Gastroesophageal sphincter (tissue), 3 donors: ENCODE data around the gene TMEM131L.

Experiments used
- EP300 ChIP-seq: sonication (generic); formaldehyde crosslinking; IDR thresholded peaks from one replicate; pipeline ENCODE4 v1.6.1; 2017; ENCODE audit warnings: antibody characterized with exemption, mild to moderate bottlenecking
- POLR2A ChIP-seq, 2 donors: fragments of 450-650 bp; IDR thresholded peaks; one replicate each; pipeline ENCODE4 v1.6.1; 2017; ENCODE audit warnings: antibody characterized with exemption in 2 of 2, mild to moderate bottlenecking in 2 of 2, moderate library complexity in 1 of 2
- POLR2AphosphoS5 ChIP-seq: sonication (generic); formaldehyde crosslinking; IDR thresholded peaks from one replicate; pipeline ENCODE4 v1.6.1; 2017; ENCODE audit warnings: antibody characterized with exemption
- TF ChIP-seq, protein P1 (sequence below), 4 experiments: fragments of 200-600 bp in 2 of 4; fragments of 450-650 bp in 2 of 4; sonication (generic) in 1 of 4; IDR thresholded peaks; one replicate each; pipeline ENCODE4 v1.5.1; 2017 to 2019; ENCODE audit warnings: antibody characterized with exemption in 4 of 4, mild to moderate bottlenecking in 2 of 4, moderate library complexity in 2 of 4

DNA sequence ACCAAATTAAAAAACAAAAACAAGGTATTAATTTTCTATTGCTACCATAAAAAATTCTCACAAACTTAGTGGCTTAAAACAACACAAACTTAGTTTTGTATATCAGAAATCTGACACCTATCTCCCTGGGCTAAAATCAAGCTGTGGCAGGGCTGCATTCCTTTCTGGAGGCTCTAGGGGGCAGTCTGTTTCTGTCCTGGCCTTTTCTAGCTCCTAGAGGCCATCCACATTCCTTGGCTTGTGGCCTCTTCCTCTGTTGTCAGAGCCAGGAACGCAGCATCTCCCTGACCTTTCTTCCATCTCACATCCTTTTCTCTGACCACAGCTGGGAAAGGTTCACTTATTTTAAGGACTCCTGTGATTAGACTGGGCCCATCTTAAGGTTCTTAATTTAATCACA, 179.0 kb downstream of the TMEM131L start:
- TF ChIP-seq POLR2AphosphoS5 (no peak), POLR2A (IDR thresholded peaks at IDR 0.05) (no peak), EP300 (no peak)
- TF ChIP-seq, protein P1, sequence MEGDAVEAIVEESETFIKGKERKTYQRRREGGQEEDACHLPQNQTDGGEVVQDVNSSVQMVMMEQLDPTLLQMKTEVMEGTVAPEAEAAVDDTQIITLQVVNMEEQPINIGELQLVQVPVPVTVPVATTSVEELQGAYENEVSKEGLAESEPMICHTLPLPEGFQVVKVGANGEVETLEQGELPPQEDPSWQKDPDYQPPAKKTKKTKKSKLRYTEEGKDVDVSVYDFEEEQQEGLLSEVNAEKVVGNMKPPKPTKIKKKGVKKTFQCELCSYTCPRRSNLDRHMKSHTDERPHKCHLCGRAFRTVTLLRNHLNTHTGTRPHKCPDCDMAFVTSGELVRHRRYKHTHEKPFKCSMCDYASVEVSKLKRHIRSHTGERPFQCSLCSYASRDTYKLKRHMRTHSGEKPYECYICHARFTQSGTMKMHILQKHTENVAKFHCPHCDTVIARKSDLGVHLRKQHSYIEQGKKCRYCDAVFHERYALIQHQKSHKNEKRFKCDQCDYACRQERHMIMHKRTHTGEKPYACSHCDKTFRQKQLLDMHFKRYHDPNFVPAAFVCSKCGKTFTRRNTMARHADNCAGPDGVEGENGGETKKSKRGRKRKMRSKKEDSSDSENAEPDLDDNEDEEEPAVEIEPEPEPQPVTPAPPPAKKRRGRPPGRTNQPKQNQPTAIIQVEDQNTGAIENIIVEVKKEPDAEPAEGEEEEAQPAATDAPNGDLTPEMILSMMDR (IDR thresholded peaks at IDR 0.05), result no peak
